Transverse colon (tissue), 3 donors: ENCODE measurements around the gene ACVR1C.

Experiments used
- EP300 ChIP-seq: sonication (generic); formaldehyde crosslinking; IDR thresholded peaks from one replicate; pipeline ENCODE4 v1.6.1; 2017; ENCODE audit warnings: antibody characterized with exemption, low read depth
- TF ChIP-seq, protein P1 (sequence below), 5 experiments: fragments of 200-600 bp in 3 of 5; fragments of 450-650 bp in 2 of 5; sonication (generic) in 3 of 5; IDR thresholded peaks; 1 replicate in 2 of 5; 2 replicates in 3 of 5; pipeline ENCODE4 v1.5.1; 2016 to 2017; ENCODE audit warnings: antibody characterized with exemption in 5 of 5, inconsistent platforms in 3 of 5, mild to moderate bottlenecking in 2 of 5, moderate library complexity in 1 of 5

DNA sequence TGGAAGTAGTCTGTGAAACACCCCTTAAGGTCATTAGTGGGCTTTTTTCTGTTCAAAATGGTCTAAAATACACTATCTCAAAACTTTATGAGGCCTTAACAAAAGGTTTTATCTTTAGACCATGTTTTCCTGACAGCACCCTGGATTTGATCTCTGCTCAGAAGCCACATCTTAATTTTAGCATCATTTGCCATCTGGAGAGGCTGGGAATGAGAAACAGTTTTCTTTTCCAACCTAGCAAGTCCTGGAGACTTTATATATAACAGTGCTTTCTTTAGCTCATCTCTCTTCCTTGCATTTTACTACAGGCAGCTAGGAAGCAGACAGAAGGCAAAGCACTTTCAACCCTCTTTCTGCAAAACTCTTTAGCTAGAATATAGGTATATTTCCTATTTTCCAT lies 122.1 kb downstream of the ACVR1C start:
- TF ChIP-seq, protein P1, sequence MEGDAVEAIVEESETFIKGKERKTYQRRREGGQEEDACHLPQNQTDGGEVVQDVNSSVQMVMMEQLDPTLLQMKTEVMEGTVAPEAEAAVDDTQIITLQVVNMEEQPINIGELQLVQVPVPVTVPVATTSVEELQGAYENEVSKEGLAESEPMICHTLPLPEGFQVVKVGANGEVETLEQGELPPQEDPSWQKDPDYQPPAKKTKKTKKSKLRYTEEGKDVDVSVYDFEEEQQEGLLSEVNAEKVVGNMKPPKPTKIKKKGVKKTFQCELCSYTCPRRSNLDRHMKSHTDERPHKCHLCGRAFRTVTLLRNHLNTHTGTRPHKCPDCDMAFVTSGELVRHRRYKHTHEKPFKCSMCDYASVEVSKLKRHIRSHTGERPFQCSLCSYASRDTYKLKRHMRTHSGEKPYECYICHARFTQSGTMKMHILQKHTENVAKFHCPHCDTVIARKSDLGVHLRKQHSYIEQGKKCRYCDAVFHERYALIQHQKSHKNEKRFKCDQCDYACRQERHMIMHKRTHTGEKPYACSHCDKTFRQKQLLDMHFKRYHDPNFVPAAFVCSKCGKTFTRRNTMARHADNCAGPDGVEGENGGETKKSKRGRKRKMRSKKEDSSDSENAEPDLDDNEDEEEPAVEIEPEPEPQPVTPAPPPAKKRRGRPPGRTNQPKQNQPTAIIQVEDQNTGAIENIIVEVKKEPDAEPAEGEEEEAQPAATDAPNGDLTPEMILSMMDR (IDR thresholded peaks at IDR 0.05): no peak
- TF ChIP-seq EP300: no peak
